OCI-LY3 (cell line): ENCODE data around the gene MAGEA9.

Source experiments
- CTCF ChIP-seq: fragments of 200-600, 300-600 bp; sonication (generic); IDR thresholded peaks from 2 replicates; pipeline ENCODE4 v1.5.1; 2014; ENCODE audit warnings: antibody characterized with exemption, low read length, low read depth
- EZH2phosphoT487 ChIP-seq: fragments of 200-600 bp; shearing (Covaris generic); IDR thresholded peaks from 2 replicates; pipeline ENCODE4 v1.6.1; 2018; ENCODE audit warnings: antibody characterized with exemption, mixed run types, low read depth

GRCh38 chrX:149758068-149758714 is 23.5 kb upstream of the MAGEA9 start:
- no peak for TF ChIP-seq CTCF
- TF ChIP-seq EZH2phosphoT487, result no peak
